Suppressor macrophage (primary cell): Measurements from ENCODE around the gene METTL4.
A peak's percentile ranks its signal among the peaks of the same experiment; 100 is the strongest.

Source experiments
- DNase-seq, 4 experiments: peaks; one replicate each; pipeline ENCODE4 v3.0.0-alpha.2; 2020 to 2022
- total RNA-seq, 17 experiments: gene quantifications; one replicate each; lab custom pipeline; 2026; ENCODE audit warnings: mixed read lengths in 6 of 17, inconsistent platforms in 3 of 17; lab: John Stamatoyannopoulos, UW

Gene METTL4
- total RNA-seq = 6.6 to 15.5 (median 10.5) reads per million in 17 experiments

- DNase-seq = peak; percentile 94 to 96 (median 94)
Observed at GRCh38 chr18:2571200-2572170, at the start of gene METTL4, which contains the start of gene NDC80. Gene METTL4, minus strand, starts transcription at chr18:2571505. Its CDS starts 4,289 bp downstream, at chr18:2567216. Gene NDC80, plus strand, starts transcription at chr18:2571557. Its CDS starts 1,429 bp downstream, at chr18:2572986.

- DNase-seq = no peak
Observed at GRCh38 chr18:2618009-2618408, 46.7 kb upstream of the METTL4 start.

GRCh38 chr18:2617401-2617998 is 46.2 kb upstream of the METTL4 start:
- DNase-seq = no peak

GRCh38 chr18:2612996-2613395 is 41.7 kb upstream of the METTL4 start:
- no peak for DNase-seq

GRCh38 chr18:2610549-2610948 is 39.2 kb upstream of the METTL4 start:
- peak in 1 of 4 experiments; percentile 15 for DNase-seq

GRCh38 chr18:2609604-2610003 is 38.3 kb upstream of the METTL4 start:
- no peak for DNase-seq

GRCh38 chr18:2606335-2606734 is 35.0 kb upstream of the METTL4 start:
- DNase-seq = peak in 3 of 4 experiments; percentile 7 to 57 (median 33)

- DNase-seq = no peak
Observed at GRCh38 chr18:2602844-2603243, 31.5 kb upstream of the METTL4 start.

GRCh38 chr18:2597639-2598038 is 26.3 kb upstream of the METTL4 start:
- no peak for DNase-seq

GRCh38 chr18:2590303-2590702 is 19.0 kb upstream of the METTL4 start:
- no peak for DNase-seq

- DNase-seq = no peak
Observed at GRCh38 chr18:2589345-2590068, 18.2 kb upstream of the METTL4 start.

- DNase-seq = no peak
Observed at GRCh38 chr18:2588666-2589344, 17.5 kb upstream of the METTL4 start.

- no peak for DNase-seq
Observed at GRCh38 chr18:2587788-2588187, 16.5 kb upstream of the METTL4 start.

GRCh38 chr18:2573408-2573807 is 2.1 kb upstream of the METTL4 start:
- DNase-seq = no peak

- DNase-seq = no peak
Observed at GRCh38 chr18:2572892-2573291, 1.6 kb upstream of the METTL4 start.

GRCh38 chr18:2572171-2572569 is 865 bp upstream of the METTL4 start:
- no peak for DNase-seq

GRCh38 chr18:2570772-2571199 is 519 bp downstream of the METTL4 start:
- peak; percentile 68 to 85 (median 79) for DNase-seq

- no peak for DNase-seq
Observed at GRCh38 chr18:2569338-2570207, 1.7 kb downstream of the METTL4 start.

- no peak for DNase-seq
Observed at GRCh38 chr18:2568605-2569004, 2.7 kb downstream of the METTL4 start.

- DNase-seq = no peak
Observed at GRCh38 chr18:2568129-2568528, 3.2 kb downstream of the METTL4 start.

GRCh38 chr18:2564373-2564772 is 6.9 kb downstream of the METTL4 start:
- DNase-seq = no peak
